GM19043 (cell line): ENCODE results near the gene NEK6.
A peak's percentile ranks its signal among the peaks of the same experiment; 100 is the strongest.

Experiments
- ATAC-seq: cut with Tn5 transposase; IDR thresholded peaks from one replicate; pipeline ENCODE4 v1.9.1; 2021; ENCODE audit warnings: low read depth; ENCODE audit not compliant: unreplicated experiment

The NEK6 gene

GRCh38 chr9:124257844-124258606, at the start of gene NEK6:
TSS of gene NEK6 (plus strand) at chr9:124257949. CDS start at chr9:124301965, 44,016 bp downstream.
- no peak for ATAC-seq

- ATAC-seq: no peak
Observed at GRCh38 chr9:124208571-124208970, 49.2 kb upstream of the NEK6 start.

GRCh38 chr9:124209279-124209678, 48.5 kb upstream of the NEK6 start:
- no peak for ATAC-seq

GRCh38 chr9:124209774-124210173, 48.0 kb upstream of the NEK6 start:
- no peak for ATAC-seq

- ATAC-seq: peak; percentile 66
Observed at GRCh38 chr9:124210697-124211096, 47.1 kb upstream of the NEK6 start.

- no peak for ATAC-seq
Observed at GRCh38 chr9:124212381-124213050, 45.2 kb upstream of the NEK6 start.

- ATAC-seq: no peak
Observed at GRCh38 chr9:124213396-124213795, 44.4 kb upstream of the NEK6 start.

- ATAC-seq: no peak
Observed at GRCh38 chr9:124214116-124214515, 43.6 kb upstream of the NEK6 start.

GRCh38 chr9:124214596-124215367, 43.0 kb upstream of the NEK6 start:
- ATAC-seq: no peak

- no peak for ATAC-seq
Observed at GRCh38 chr9:124215368-124215910, 42.3 kb upstream of the NEK6 start.

GRCh38 chr9:124215956-124216355, 41.8 kb upstream of the NEK6 start:
- ATAC-seq: no peak

GRCh38 chr9:124216474-124217176, 41.1 kb upstream of the NEK6 start:
- no peak for ATAC-seq

- no peak for ATAC-seq
Observed at GRCh38 chr9:124217836-124218437, 39.8 kb upstream of the NEK6 start.

GRCh38 chr9:124218438-124218982, 39.2 kb upstream of the NEK6 start:
- ATAC-seq: peak; percentile 64

GRCh38 chr9:124218987-124219461, 38.7 kb upstream of the NEK6 start:
- ATAC-seq: peak; percentile 23

GRCh38 chr9:124220946-124221451, 36.8 kb upstream of the NEK6 start:
- no peak for ATAC-seq

- ATAC-seq: no peak
Observed at GRCh38 chr9:124221676-124222075, 36.1 kb upstream of the NEK6 start.

GRCh38 chr9:124222109-124222508, 35.6 kb upstream of the NEK6 start:
- no peak for ATAC-seq

- no peak for ATAC-seq
Observed at GRCh38 chr9:124222918-124223720, 34.6 kb upstream of the NEK6 start.
